Fibroblast of skin of left biceps (primary cell): Measurements from ENCODE around the gene ZNF74.
A peak's percentile ranks its signal among the peaks of the same experiment; 100 is the strongest.

Experiments used
- DNase-seq, 2 experiments: peaks; one replicate each; pipeline ENCODE4 v3.0.0-alpha.2; 2013; ENCODE audit warnings: low read depth in 2 of 2

Gene ZNF74

GRCh38 chr22:20432244-20432686, 38.3 kb downstream of the ZNF74 start:
- no peak for DNase-seq

DNA sequence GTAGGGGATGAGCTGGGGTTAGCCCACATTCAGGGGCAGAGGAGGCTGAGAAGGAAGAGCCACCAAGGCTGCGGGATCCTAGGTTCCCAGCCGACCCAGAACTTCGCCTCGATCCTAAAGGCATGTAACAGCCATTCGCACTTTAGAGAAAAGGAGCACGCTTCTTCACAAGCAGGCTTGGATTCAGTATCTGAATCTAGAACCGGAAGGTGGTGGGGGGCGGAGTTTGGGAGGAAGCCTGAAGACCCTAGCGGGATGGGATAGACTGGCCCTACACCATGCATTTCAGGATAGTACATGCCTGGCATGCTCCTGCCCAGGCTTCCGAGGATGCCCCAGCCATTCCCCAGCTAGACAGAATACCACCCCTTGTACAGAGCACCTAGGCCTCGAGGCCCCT, 39.2 kb downstream of the ZNF74 start:
- no peak for DNase-seq

DNA sequence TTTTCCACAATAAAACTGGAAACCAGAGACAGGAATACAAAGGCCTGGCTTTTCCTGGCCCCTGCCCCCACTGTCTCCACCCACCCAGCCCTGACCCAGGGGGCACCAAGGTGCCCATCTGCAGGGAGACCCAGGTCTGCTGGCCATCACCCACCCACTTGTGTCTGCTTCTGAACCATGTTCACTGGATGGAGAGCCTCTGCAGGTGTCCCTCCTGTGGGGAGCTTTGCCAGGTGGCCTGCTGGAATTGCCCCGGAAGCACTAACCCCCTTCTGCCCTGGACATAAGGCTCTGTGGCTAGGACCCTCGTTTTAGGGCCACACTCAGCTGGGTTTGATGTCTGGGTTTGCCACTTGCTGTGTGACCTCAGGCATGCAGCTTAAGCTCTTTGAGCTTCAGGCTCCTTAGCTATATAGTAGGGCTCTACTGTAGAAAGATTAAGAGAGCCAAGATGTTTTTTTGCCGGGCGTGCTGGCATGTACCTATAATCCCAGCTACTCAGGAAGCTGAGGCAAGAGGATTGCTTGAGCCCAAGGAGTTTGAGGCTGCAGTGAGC, 39.8 kb downstream of the ZNF74 start:
- no peak for DNase-seq

- no peak for DNase-seq
These were observed 40.4 kb downstream of the ZNF74 start for GRCh38 chr22:20434264-20434751.

DNA sequence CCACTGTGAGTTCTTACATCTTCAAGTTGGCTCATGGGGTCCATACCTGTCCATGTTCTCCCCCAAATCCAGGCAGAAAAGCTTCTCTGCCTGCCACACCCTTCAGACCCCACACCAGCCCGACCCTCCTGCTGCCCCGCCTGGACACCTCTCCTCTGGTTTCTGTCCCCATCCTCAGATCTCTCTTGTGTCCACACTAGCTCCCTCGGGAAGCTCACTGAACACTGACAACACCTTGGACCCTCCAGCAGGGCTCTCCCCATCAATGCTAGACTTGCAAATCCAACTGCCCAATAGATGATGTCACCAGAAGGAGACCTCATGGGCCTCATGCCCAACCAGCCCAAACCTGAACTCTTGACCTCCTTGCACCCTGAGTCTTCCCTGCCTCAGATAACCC, 40.8 kb downstream of the ZNF74 start:
- no peak for DNase-seq

DNA sequence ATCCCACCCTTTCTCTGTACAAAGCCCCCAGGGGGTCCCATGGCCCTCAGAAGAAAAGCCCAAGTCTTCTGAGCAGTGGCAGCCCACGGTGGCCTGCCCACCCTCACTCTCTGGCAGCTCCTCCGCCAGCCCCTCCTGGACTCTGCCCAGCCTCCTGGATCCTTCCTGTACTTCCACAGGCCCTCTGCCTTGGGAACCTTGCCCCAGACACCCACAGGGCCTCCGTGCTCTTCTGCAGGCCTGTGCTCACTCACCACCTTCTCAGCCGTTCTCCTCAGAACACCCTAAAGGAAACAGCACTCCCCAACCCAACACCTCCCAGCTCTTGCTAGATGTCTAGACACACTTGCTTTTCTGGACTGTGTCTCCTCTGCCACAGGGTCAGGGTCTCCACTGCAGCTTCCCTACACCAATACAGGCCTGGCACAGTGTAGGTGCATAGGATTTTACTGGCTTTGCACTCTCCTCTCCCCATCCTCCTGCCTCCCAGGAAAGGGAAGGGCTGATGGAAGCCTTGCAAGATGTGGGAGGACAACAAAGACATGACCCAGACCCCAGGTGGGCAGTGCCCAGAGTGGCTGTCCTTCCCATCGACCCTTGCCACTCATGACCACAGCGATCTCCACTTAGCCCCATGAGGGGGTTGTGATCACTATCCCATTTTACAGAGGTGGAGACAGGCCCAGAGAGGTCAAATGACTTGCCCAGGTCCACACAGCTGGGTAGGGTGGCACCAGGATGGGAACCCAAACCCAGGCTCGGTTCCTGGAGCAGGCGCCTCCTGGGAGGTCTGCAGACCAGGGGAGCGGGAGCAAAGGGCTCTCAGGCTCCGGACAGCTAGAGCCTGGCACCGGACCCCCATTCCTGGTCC, 41.7 kb downstream of the ZNF74 start:
- no peak for DNase-seq

DNA sequence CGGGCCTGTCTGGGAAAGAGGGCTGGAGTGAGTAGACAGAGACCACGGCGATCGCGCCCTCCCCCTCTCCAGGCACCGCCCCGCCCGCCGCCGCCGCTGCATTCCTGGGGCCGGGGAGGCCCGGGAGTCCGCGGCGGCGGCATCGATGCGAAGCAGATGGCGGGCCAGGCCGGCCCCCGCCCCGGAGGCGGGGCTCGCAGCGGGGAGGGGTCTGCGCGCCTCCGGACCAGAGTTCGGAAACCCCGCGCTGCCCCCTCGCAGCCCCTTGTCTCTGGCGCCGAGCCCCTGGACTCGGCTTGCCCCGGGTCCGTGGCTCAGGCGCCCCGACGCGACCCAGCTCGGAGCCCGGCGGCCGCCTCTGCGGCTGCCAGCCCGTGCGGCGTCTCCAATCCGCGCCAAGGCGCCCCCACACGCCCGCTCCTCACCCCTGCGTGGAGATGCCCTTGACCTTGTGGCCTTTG, 42.4 kb downstream of the ZNF74 start:
- no peak for DNase-seq

- DNase-seq = no peak
These were observed 43.0 kb downstream of the ZNF74 start for GRCh38 chr22:20436768-20437612.

GRCh38 chr22:20437613-20438426, 43.9 kb downstream of the ZNF74 start, which contains the start of gene SCARF2:
Gene SCARF2, minus strand, starts transcription at chr22:20437825. Its CDS starts 71 bp downstream, at chr22:20437754.
- peak in 1 of 2 experiments; percentile 44 for DNase-seq

- DNase-seq = no peak
These were observed 44.4 kb downstream of the ZNF74 start for GRCh38 chr22:20438427-20438677.

DNA sequence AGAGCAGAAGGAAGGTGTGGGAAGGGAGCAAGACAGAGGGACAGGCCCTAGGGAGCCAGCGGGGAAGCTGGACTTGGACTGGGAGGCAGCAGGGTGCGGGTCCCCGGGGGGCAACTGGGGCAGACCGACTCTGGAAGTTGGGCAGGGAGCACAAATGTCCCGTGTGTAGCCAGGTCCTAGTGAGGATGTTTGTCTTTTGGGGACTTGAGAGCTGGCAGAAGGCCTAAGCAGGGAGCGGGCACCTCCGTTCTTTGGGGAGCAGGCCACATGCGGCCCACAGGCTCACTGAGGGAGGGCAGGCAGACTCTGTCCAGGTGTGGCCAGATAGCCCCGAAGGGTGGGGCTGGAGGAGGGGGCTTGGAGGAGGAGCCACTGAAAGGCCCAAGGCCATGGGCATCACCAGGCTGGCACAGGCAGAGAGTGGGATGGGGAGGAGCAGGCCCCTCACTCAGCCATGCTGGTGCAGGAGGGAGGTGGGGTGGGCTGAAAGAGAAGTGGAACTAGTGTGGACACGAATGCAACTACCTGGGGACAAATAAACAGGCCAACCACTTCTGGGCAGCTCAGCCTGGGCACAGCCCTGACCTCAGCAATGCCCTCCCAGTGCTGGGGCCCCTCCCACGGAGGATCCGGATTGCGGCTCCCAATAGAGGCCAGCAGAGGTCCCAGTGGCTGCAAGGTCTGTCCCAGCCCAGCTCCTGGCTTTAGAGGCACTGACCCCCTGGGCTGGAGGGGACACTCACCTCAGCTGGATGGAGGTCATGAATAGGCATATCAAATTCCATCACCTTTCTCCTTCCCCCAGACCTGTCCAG, 44.9 kb downstream of the ZNF74 start:
- DNase-seq = no peak

- no peak for DNase-seq
These were observed 45.6 kb downstream of the ZNF74 start for GRCh38 chr22:20439556-20439927.

- no peak for DNase-seq
These were observed 46.1 kb downstream of the ZNF74 start for GRCh38 chr22:20439928-20440575.

- DNase-seq = no peak
These were observed 47.0 kb downstream of the ZNF74 start for GRCh38 chr22:20440637-20441591.

DNA sequence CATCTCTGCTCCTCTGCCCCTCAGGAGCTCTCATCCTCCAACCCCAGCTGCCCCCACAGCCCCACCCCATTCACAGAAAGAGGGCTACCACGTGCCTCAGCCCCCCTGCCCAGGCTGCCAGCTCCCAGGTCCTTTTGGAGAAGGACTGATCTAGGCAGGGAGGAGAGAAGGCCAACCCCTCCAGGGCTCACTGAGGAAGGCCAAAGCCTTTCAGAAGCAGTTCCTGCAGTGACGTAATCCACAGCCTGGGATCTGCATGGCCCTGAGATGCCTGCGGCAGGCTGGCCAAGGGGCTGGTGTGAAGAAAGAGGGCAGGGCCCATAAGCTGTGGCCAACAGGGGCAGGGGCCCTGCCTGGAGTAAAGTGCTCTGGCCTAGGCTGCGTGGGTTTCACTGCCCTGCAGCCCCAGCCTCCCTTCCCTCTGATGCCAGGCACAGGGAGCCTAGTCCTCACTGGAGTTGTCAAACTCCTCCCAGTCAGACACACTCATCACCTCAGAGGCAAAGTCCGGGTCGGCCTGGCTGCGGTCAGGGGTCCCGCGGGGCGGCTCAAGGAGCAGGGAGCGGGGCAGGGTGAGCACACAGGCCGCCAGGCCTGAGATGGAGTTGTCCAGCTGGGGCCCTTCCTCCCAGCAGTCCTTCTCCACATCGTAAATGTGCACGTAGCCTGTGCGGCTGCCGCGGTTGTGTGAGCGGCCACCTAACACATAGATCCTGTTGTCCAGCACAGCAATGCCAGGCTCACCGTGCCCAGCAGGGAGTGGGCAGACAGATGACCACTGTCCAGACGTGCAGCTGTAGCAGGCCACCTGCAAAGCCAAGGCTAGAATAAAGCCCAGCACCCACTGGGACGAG, 47.9 kb downstream of the ZNF74 start:
- DNase-seq = no peak

- no peak for DNase-seq
These were observed 48.7 kb downstream of the ZNF74 start for GRCh38 chr22:20442485-20443284.

GRCh38 chr22:20444325-20444724, 50.4 kb downstream of the ZNF74 start:
- no peak for DNase-seq
